Measurements from ENCODE around the gene PRKACA. TPM values are rescaled to one million over a fixed set of nuclear protein-coding genes. Genes with fewer than 3 reads are reported as not detected.
A peak's percentile ranks its signal among the peaks of the same experiment; 100 is the strongest.
"Not testable (repeated sequence)": the region's sequence is repeated elsewhere in the genome, so short reads cannot be mapped to it uniquely, and the experiment has no call there.

The PRKACA gene
- total RNA-seq, 2 experiments from 2014 or later, result 21.1 to 62.0 TPM

DNA sequence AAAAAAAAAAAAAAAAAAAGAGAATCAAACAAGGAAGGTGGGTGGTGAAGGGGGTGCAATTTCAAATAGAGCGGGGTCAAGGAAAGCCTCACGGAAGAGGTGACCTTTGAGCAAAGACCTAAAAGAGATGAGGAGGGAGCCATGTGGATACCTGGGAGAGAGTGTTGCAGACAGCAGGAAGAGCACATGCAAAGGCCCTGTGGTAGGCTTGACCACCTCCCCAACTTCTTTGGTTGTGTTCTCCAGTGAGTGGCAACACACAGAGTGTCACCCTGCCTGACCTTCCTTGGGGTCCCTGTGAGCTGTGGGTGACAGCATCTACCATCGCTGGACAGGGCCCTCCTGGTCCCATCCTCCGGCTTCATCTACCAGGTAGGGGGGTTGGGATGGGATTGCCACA lies 67.0 kb downstream of the PRKACA start:
- TF ChIP-seq, protein P1, sequence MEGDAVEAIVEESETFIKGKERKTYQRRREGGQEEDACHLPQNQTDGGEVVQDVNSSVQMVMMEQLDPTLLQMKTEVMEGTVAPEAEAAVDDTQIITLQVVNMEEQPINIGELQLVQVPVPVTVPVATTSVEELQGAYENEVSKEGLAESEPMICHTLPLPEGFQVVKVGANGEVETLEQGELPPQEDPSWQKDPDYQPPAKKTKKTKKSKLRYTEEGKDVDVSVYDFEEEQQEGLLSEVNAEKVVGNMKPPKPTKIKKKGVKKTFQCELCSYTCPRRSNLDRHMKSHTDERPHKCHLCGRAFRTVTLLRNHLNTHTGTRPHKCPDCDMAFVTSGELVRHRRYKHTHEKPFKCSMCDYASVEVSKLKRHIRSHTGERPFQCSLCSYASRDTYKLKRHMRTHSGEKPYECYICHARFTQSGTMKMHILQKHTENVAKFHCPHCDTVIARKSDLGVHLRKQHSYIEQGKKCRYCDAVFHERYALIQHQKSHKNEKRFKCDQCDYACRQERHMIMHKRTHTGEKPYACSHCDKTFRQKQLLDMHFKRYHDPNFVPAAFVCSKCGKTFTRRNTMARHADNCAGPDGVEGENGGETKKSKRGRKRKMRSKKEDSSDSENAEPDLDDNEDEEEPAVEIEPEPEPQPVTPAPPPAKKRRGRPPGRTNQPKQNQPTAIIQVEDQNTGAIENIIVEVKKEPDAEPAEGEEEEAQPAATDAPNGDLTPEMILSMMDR (conservative IDR thresholded peaks at IDR 0.05; ENCODE audit: low read length), result no peak
- no peak for TF ChIP-seq EZH2phosphoT487 (IDR thresholded peaks at IDR 0.05; ENCODE audit: borderline replicate concordance, low read depth, low read length)
- no peaks in the 10 kb centered on the region for H4K20me1 ChIP-seq (ENCODE audit: insufficient read depth, low read length)
- no peaks in the 10 kb centered on the region for H3K4me1 ChIP-seq (ENCODE audit: insufficient read depth, low read length, poor library complexity, severe bottlenecking)
- intact Hi-C loops (cut with micrococcal nuclease; ENCODE audit: unreplicated experiment), result no loop called here
- H3K9me3 ChIP-seq (ENCODE audit: low read length), result no peaks in the 10 kb centered on the region
- H3K36me3 ChIP-seq (ENCODE audit: insufficient read depth, low read length), result peaks cover 9% of the 10 kb centered on the region
- DNase-seq (ENCODE audit: low spot score), result no peak
- ChIA-PET POLR2A (no interaction called here), CTCF (ENCODE audit: unreplicated experiment) (interaction anchor here (1.1 kb wide), 1 partner anchor 10 kb away, joined by 3 read pairs; no protein-coding TSS in a partner anchor)
- no TSS peak for BruUV-seq (replicated peaks)
- no peaks in the 10 kb centered on the region for H3K79me2 ChIP-seq (ENCODE audit: insufficient read depth, low read depth, low read length)
- no peak overlapping the region for H3K4me2 ChIP-seq (ENCODE audit: low read length)
- no peak overlapping the region for H2AFZ ChIP-seq (ENCODE audit: low read length)
- H3K9me2 ChIP-seq (ENCODE audit: insufficient read depth, low read length), result no peaks in the 10 kb centered on the region
- no peak overlapping the region for H3K27ac ChIP-seq (ENCODE audit: low read depth, low read length, poor library complexity, severe bottlenecking)
- no peak overlapping the region for H3K4me3 ChIP-seq (ENCODE audit: low read depth, low read length, poor library complexity, severe bottlenecking)

- no peaks in the 10 kb centered on the region for H4K20me1 ChIP-seq (ENCODE audit: insufficient read depth, low read length)
- no TSS peak for BruUV-seq (replicated peaks)
- no peak overlapping the region for H3K27ac ChIP-seq (ENCODE audit: low read depth, low read length, poor library complexity, severe bottlenecking)
- H3K4me1 ChIP-seq (ENCODE audit: insufficient read depth, low read length, poor library complexity, severe bottlenecking), result no peaks in the 10 kb centered on the region
- ChIA-PET POLR2A (interaction anchor here (0.7 kb wide), 1 partner anchor 168 kb away, joined by 4 read pairs; no protein-coding TSS in a partner anchor), CTCF (ENCODE audit: unreplicated experiment) (interaction anchor here (0.5 to 0.6 kb wide), 2 partner anchors 13 to 176 kb away, joined by 3 read pairs; no protein-coding TSS in a partner anchor)
- peaks cover 9% of the 10 kb centered on the region for H3K36me3 ChIP-seq (ENCODE audit: insufficient read depth, low read length)
- H3K9me3 ChIP-seq (ENCODE audit: low read length), result no peaks in the 10 kb centered on the region
- no peak overlapping the region for H3K4me2 ChIP-seq (ENCODE audit: low read length)
- no peak overlapping the region for H3K4me3 ChIP-seq (ENCODE audit: low read depth, low read length, poor library complexity, severe bottlenecking)
- H2AFZ ChIP-seq (ENCODE audit: low read length), result no peak overlapping the region
- H3K9me2 ChIP-seq (ENCODE audit: insufficient read depth, low read length), result no peaks in the 10 kb centered on the region
- no peaks in the 10 kb centered on the region for H3K79me2 ChIP-seq (ENCODE audit: insufficient read depth, low read depth, low read length)
- TF ChIP-seq, protein P1 (conservative IDR thresholded peaks at IDR 0.05; ENCODE audit: low read length), result peak; percentile 97
- no peak for TF ChIP-seq EZH2phosphoT487 (IDR thresholded peaks at IDR 0.05; ENCODE audit: borderline replicate concordance, low read depth, low read length)
- DNase-seq (ENCODE audit: low spot score), result peak; percentile 67
- intact Hi-C loops (cut with micrococcal nuclease; ENCODE audit: unreplicated experiment), result no loop called here
Observed at GRCh38 chr19:14048443-14049153, 69.0 kb downstream of the PRKACA start.

GRCh38 chr19:14047866-14048265 lies 69.7 kb downstream of the PRKACA start:
- CTCF ChIA-PET (ENCODE audit: unreplicated experiment), result interaction anchor here (0.5 to 0.6 kb wide), 2 partner anchors 12 to 175 kb away, joined by 3 read pairs; no protein-coding TSS in a partner anchor
- H3K4me3 ChIP-seq (ENCODE audit: low read depth, low read length, poor library complexity, severe bottlenecking); H3K79me2 ChIP-seq (ENCODE audit: insufficient read depth, low read depth, low read length); H2AFZ ChIP-seq (ENCODE audit: low read length); intact Hi-C loops (cut with micrococcal nuclease; ENCODE audit: unreplicated experiment); H3K4me1 ChIP-seq (ENCODE audit: insufficient read depth, low read length, poor library complexity, severe bottlenecking); H3K9me3 ChIP-seq (ENCODE audit: low read length); H4K20me1 ChIP-seq (ENCODE audit: insufficient read depth, low read length); H3K27ac ChIP-seq (ENCODE audit: low read depth, low read length, poor library complexity, severe bottlenecking); BruUV-seq (replicated peaks); H3K36me3 ChIP-seq (ENCODE audit: insufficient read depth, low read length); H3K4me2 ChIP-seq (ENCODE audit: low read length); H3K9me2 ChIP-seq (ENCODE audit: insufficient read depth, low read length); DNase-seq (ENCODE audit: low spot score): not testable (repeated sequence)
- POLR2A ChIA-PET, result interaction anchor here (1.1 kb wide), 1 partner anchor 63 kb away, joined by 4 read pairs; no protein-coding TSS in a partner anchor

Data from OCI-LY7 (cell line).